Fibroblast of villous mesenchyme (primary cell): Measurements from ENCODE around the gene GPR89B. TPM values are rescaled to one million over a fixed set of nuclear protein-coding genes. Genes with fewer than 3 reads are reported as not detected.
A peak's percentile ranks its signal among the peaks of the same experiment; 100 is the strongest.
"Not testable (repeated sequence)": the region's sequence is repeated elsewhere in the genome, so short reads cannot be mapped to it uniquely, and the experiment has no call there.

Source experiments
- DNase-seq: peaks from one replicate; pipeline ENCODE4 v3.0.0-alpha.2; 2010; ENCODE audit warnings: low read depth
- H3K4me3 ChIP-seq: 2 replicates; pipeline ENCODE4 v1.5.1; 2011; ENCODE audit warnings: low read depth, mild to moderate bottlenecking, low read length
- CTCF ChIP-seq: IDR thresholded peaks from 2 replicates; pipeline ENCODE4 v1.5.1; 2012; ENCODE audit warnings: low read depth, mild to moderate bottlenecking, low read length; ENCODE audit not compliant: insufficient read depth
- total RNA-seq: library from RNA; depleted of rRNA; stranded (reverse); fragments of >200 nt; gene quantifications from 2 replicates; pipeline ENCODE4 v1.2.3, GENCODE V29; 2012

The GPR89B gene
- total RNA-seq, 1 donor, result 19.0 TPM

GRCh38 chr1:147912553-147912952 lies 15.7 kb upstream of the GPR89B start:
- no peak for TF ChIP-seq CTCF
- H3K4me3 ChIP-seq, result no peak overlapping the region
- DNase-seq, result no peak

- no peak overlapping the region for H3K4me3 ChIP-seq
- no peak for DNase-seq
- TF ChIP-seq CTCF, result no peak
These were observed 14.8 kb upstream of the GPR89B start for GRCh38 chr1:147913362-147913942.

GRCh38 chr1:147919896-147920295 lies 8.3 kb upstream of the GPR89B start:
- TF ChIP-seq CTCF, result no peak
- DNase-seq, result no peak
- no peak overlapping the region for H3K4me3 ChIP-seq

- no peak overlapping the region for H3K4me3 ChIP-seq
- no peak for DNase-seq
- no peak for TF ChIP-seq CTCF
These were observed 3.4 kb upstream of the GPR89B start for GRCh38 chr1:147924813-147925212.

GRCh38 chr1:147927215-147927614 lies 1.0 kb upstream of the GPR89B start:
- not testable (repeated sequence) for H3K4me3 ChIP-seq, DNase-seq

GRCh38 chr1:147927689-147928088 lies 531 bp upstream of the GPR89B start:
- H3K4me3 ChIP-seq, DNase-seq: not testable (repeated sequence)

GRCh38 chr1:147931137-147931536 lies 2.9 kb downstream of the GPR89B start:
- not testable (repeated sequence) for H3K4me3 ChIP-seq, DNase-seq

GRCh38 chr1:147935296-147935695 lies 7.1 kb downstream of the GPR89B start:
- H3K4me3 ChIP-seq, DNase-seq: not testable (repeated sequence)

- peak; percentile 5 for DNase-seq
- H3K4me3 ChIP-seq, result not testable (repeated sequence)
These were observed 12.2 kb downstream of the GPR89B start for GRCh38 chr1:147940456-147940855.

- not testable (repeated sequence) for DNase-seq, H3K4me3 ChIP-seq
These were observed 14.3 kb downstream of the GPR89B start for GRCh38 chr1:147942563-147942962.

- H3K4me3 ChIP-seq, DNase-seq: not testable (repeated sequence)
These were observed 21.3 kb downstream of the GPR89B start for GRCh38 chr1:147949517-147949916.

- H3K4me3 ChIP-seq, DNase-seq: not testable (repeated sequence)
These were observed 30.7 kb downstream of the GPR89B start for GRCh38 chr1:147958906-147959305.

GRCh38 chr1:147959680-147960079 lies 31.5 kb downstream of the GPR89B start:
- not testable (repeated sequence) for DNase-seq, H3K4me3 ChIP-seq

GRCh38 chr1:147964575-147964974 lies 36.4 kb downstream of the GPR89B start:
- not testable (repeated sequence) for DNase-seq, H3K4me3 ChIP-seq

- H3K4me3 ChIP-seq, result not testable (repeated sequence)
These were observed 38.4 kb downstream of the GPR89B start for GRCh38 chr1:147966657-147967056.

More at GRCh38 chr1:147966657-147967056, 38.4 kb downstream of the GPR89B start:
- DNase-seq, result not testable (repeated sequence)
